H9 (cell line): ENCODE data around the gene LAMC3. TPM values are rescaled to one million over a fixed set of nuclear protein-coding genes. Genes with fewer than 3 reads are reported as not detected.

Source experiments
- DNase-seq: peaks from one replicate; pipeline ENCODE4 v3.0.0-alpha.2; 2017
- H2AFZ ChIP-seq: one replicate; pipeline ENCODE4 v1.6.1; 2013; ENCODE audit warnings: mild to moderate bottlenecking, low read length, control low read depth, moderate library complexity
- H2AK5ac ChIP-seq: 2 replicates; pipeline ENCODE4 v1.6.1; 2013; ENCODE audit warnings: low read length, control low read depth, mixed read lengths; ENCODE audit not compliant: insufficient read length
- H2BK120ac ChIP-seq: one replicate; pipeline ENCODE4 v1.6.1; 2013; ENCODE audit warnings: low read depth, mild to moderate bottlenecking, low read length, control low read depth, inconsistent platforms; ENCODE audit not compliant: poor library complexity, severe bottlenecking
- H2BK12ac ChIP-seq: 2 replicates; pipeline ENCODE4 v1.6.1; 2013; ENCODE audit warnings: low read length, control low read depth, mixed read lengths, low read depth; ENCODE audit not compliant: insufficient read length
- H2BK15ac ChIP-seq: 2 replicates; pipeline ENCODE4 v1.6.1; 2013; ENCODE audit warnings: low read depth, low read length, control low read depth
- H2BK20ac ChIP-seq: one replicate; pipeline ENCODE4 v1.6.1; 2013; ENCODE audit warnings: low read depth, mild to moderate bottlenecking, low read length, control low read depth, inconsistent platforms; ENCODE audit not compliant: poor library complexity, severe bottlenecking
- H2BK5ac ChIP-seq: 2 replicates; pipeline ENCODE4 v1.6.1; 2013; ENCODE audit warnings: low read length, control low read depth, mixed read lengths; ENCODE audit not compliant: insufficient read length
- H3K14ac ChIP-seq: 2 replicates; pipeline ENCODE4 v1.6.1; 2013; ENCODE audit warnings: low read length, control low read depth; ENCODE audit not compliant: insufficient read depth
- H3K18ac ChIP-seq: 2 replicates; pipeline ENCODE4 v1.6.1; 2013; ENCODE audit warnings: low read depth, mild to moderate bottlenecking, mixed read lengths, low read length, control low read depth; ENCODE audit not compliant: insufficient read length
- H3K23ac ChIP-seq: 2 replicates; pipeline ENCODE4 v1.6.1; 2013; ENCODE audit warnings: low read length, control low read depth, mixed read lengths, low read depth; ENCODE audit not compliant: insufficient read length
- H3K23me2 ChIP-seq: 2 replicates; pipeline ENCODE4 v1.6.1; 2013; ENCODE audit warnings: low read depth, mild to moderate bottlenecking, mixed read lengths, low read length, control low read depth; ENCODE audit not compliant: insufficient read length, poor library complexity, severe bottlenecking
- H3K27ac ChIP-seq: 2 replicates; pipeline ENCODE4 v1.5.1; 2013; ENCODE audit warnings: low read length, control low read depth, mixed read lengths, low read depth; ENCODE audit not compliant: insufficient read length
- H3K27me3 ChIP-seq: 2 replicates; pipeline ENCODE4 v1.6.1; 2013; ENCODE audit warnings: low read length, control low read depth, inconsistent platforms; ENCODE audit not compliant: insufficient read depth
- H3K4ac ChIP-seq: 2 replicates; pipeline ENCODE4 v1.6.1; 2013; ENCODE audit warnings: low read depth, mild to moderate bottlenecking, control low read depth, inconsistent platforms, low read length, moderate library complexity
- H3K4me1 ChIP-seq: 2 replicates; pipeline ENCODE4 v1.6.1; 2013; ENCODE audit warnings: low read length, control low read depth, inconsistent platforms; ENCODE audit not compliant: insufficient read depth
- H3K4me2 ChIP-seq: 2 replicates; pipeline ENCODE4 v1.6.1; 2013; ENCODE audit warnings: low read length, control low read depth, mixed read lengths; ENCODE audit not compliant: insufficient read length, insufficient read depth
- H3K56ac ChIP-seq: 2 replicates; pipeline ENCODE4 v1.6.1; 2013; ENCODE audit warnings: low read depth, mild to moderate bottlenecking, mixed read lengths, low read length, control low read depth; ENCODE audit not compliant: insufficient read length
- H3K79me1 ChIP-seq: 2 replicates; pipeline ENCODE4 v1.6.1; 2013; ENCODE audit warnings: low read depth, mild to moderate bottlenecking, moderate library complexity, low read length, control low read depth, inconsistent platforms; ENCODE audit not compliant: insufficient read depth, poor library complexity, severe bottlenecking
- H3K79me2 ChIP-seq: 2 replicates; pipeline ENCODE4 v1.6.1; 2013; ENCODE audit warnings: low read length, control low read depth, inconsistent platforms; ENCODE audit not compliant: insufficient read depth
- H3K9ac ChIP-seq: 2 replicates; pipeline ENCODE4 v1.6.1; 2013; ENCODE audit warnings: low read length, control low read depth, mixed read lengths; ENCODE audit not compliant: insufficient read length; ENCODE audit errors: extremely low read depth
- H3K9me3 ChIP-seq: one replicate; pipeline ENCODE4 v1.6.1; 2013; ENCODE audit warnings: low read depth, low read length, inconsistent platforms; ENCODE audit not compliant: control insufficient read depth
- H3T11ph ChIP-seq: one replicate; pipeline ENCODE4 v1.6.1; 2013; ENCODE audit warnings: mild to moderate bottlenecking, low read length, control low read depth, inconsistent platforms
- H4K20me1 ChIP-seq: one replicate; pipeline ENCODE4 v1.6.1; 2013; ENCODE audit not compliant: control insufficient read depth, insufficient read length, insufficient read depth
- H4K5ac ChIP-seq: 2 replicates; pipeline ENCODE4 v1.6.1; 2013; ENCODE audit warnings: low read depth, mild to moderate bottlenecking, mixed read lengths, low read length, control low read depth; ENCODE audit not compliant: insufficient read length
- H4K8ac ChIP-seq: replicated peaks from 2 replicates; pipeline ENCODE4 v1.6.1; 2013; ENCODE audit warnings: low read length, control low read depth, mixed read lengths, low read depth; ENCODE audit not compliant: insufficient read length
- H4K91ac ChIP-seq: 2 replicates; pipeline ENCODE4 v1.6.1; 2013; ENCODE audit warnings: low read depth, mild to moderate bottlenecking, moderate library complexity, mixed read lengths, low read length, control low read depth; ENCODE audit not compliant: insufficient read length
- H3K27ac Mint-ChIP-seq, 3 experiments: 2 replicates in 2 of 3; 3 replicates in 1 of 3; pipeline ENCODE4 v1.8.0; 2020 to 2021; ENCODE audit warnings: mixed read lengths in 3 of 3, mild to moderate bottlenecking in 1 of 3, moderate library complexity in 1 of 3
- H3K27me3 Mint-ChIP-seq: 2 replicates; pipeline ENCODE4 v1.8.0; 2021; ENCODE audit warnings: low read depth, mild to moderate bottlenecking, moderate library complexity, mixed read lengths
- H3K36me3 Mint-ChIP-seq, 3 experiments: 2 replicates in 2 of 3; 3 replicates in 1 of 3; pipeline ENCODE4 v1.8.0; 2020 to 2021; ENCODE audit warnings: low read depth in 3 of 3, mixed read lengths in 3 of 3; ENCODE audit not compliant: insufficient read depth in 1 of 3
- H3K4me1 Mint-ChIP-seq, 2 experiments: 2 replicates each; pipeline ENCODE4 v1.8.0; 2020; ENCODE audit warnings: mixed read lengths in 2 of 2
- H3K4me3 Mint-ChIP-seq, 2 experiments: 2 replicates in 1 of 2; 3 replicates in 1 of 2; pipeline ENCODE4 v1.8.0; 2020 to 2021; ENCODE audit warnings: mild to moderate bottlenecking in 2 of 2, mixed read lengths in 2 of 2, moderate library complexity in 1 of 2
- H3K9me3 Mint-ChIP-seq, 2 experiments: 2 replicates in 1 of 2; 3 replicates in 1 of 2; pipeline ENCODE4 v1.8.0; 2020; ENCODE audit warnings: mild to moderate bottlenecking in 2 of 2, mixed read lengths in 2 of 2, moderate library complexity in 1 of 2
- CTCF ChIP-seq: fragments of 200-600 bp; sonication (generic); conservative IDR thresholded peaks from 3 replicates; pipeline ENCODE4 v1.8.0; 2021; ENCODE audit warnings: antibody characterized with exemption, mild to moderate bottlenecking
- WGBS: extraction: QIAGEN DNeasy Blood & Tissue Kit; methylation state at CpG from one replicate; pipeline ENCODE4 v1.1.7; 2013; ENCODE audit warnings: missing lambda C conversion rate, low lambda C conversion rate, mixed read lengths; ENCODE audit not compliant: insufficient read length; ENCODE audit errors: extremely low coverage; 5-methylcytosine and 5-hydroxymethylcytosine counted together
- total RNA-seq: library from RNA; stranded (reverse); gene quantifications from 2 replicates; pipeline ENCODE4 v1.2.1, GENCODE V29; 2021

LAMC3 gene
- total RNA-seq, 1 experiment from 2014 or later, result 21.7 TPM

- H2AFZ ChIP-seq, result no peak overlapping the region
- H3K23ac ChIP-seq, result no peak overlapping the region
- H3K79me1 ChIP-seq, result no peaks in the 10 kb centered on the region
- H4K5ac ChIP-seq, result no peak overlapping the region
- Mint-ChIP-seq H3K9me3 (no peaks in the 10 kb centered on the region; a peak in 2 of 5 replicates), H3K4me1 (peaks cover 7 to 23% of the 10 kb centered on the region in 2 experiments), H3K27me3 (peaks cover 2% of the 10 kb centered on the region), H3K27ac (no peak overlapping the region; a peak in 2 of 7 replicates), H3K36me3 (no peaks in the 10 kb centered on the region), H3K4me3 (no peak overlapping the region)
- H2BK120ac ChIP-seq, result no peak overlapping the region
- no CpG with 5 or more reads among the region's 24 CpGs for WGBS
- H4K8ac ChIP-seq, result no peak overlapping the region
- H3K4me1 ChIP-seq, result no peaks in the 10 kb centered on the region
- H3K79me2 ChIP-seq, result no peaks in the 10 kb centered on the region
- H3K4ac ChIP-seq, result no peak overlapping the region
- no peak overlapping the region for H3K27ac ChIP-seq
- no peaks in the 10 kb centered on the region for H3K23me2 ChIP-seq
- H3K4me2 ChIP-seq, result no peak overlapping the region
- no peak for TF ChIP-seq CTCF
- no peak overlapping the region for H3K18ac ChIP-seq
- no peak overlapping the region; the same call in 1 of the 2 replicates for H3K14ac ChIP-seq
- H3K9me3 ChIP-seq, result no peaks in the 10 kb centered on the region
- no peak overlapping the region for H2AK5ac ChIP-seq
- H2BK5ac ChIP-seq, result no peak overlapping the region
- no peak overlapping the region for H3K56ac ChIP-seq
- no peak overlapping the region for H2BK12ac ChIP-seq
- H3T11ph ChIP-seq, result no peak overlapping the region
- no peak overlapping the region for H2BK15ac ChIP-seq
- no peaks in the 10 kb centered on the region for H3K27me3 ChIP-seq
- H4K20me1 ChIP-seq, result no peaks in the 10 kb centered on the region
- no peak overlapping the region for H3K9ac ChIP-seq
- peak; percentile 29 for DNase-seq
- no peak overlapping the region for H4K91ac ChIP-seq
- H2BK20ac ChIP-seq, result no peak overlapping the region
These were observed 22.5 kb upstream of the LAMC3 start for GRCh38 chr9:130986356-130986965.
